Panc1 (cell line): ENCODE data around the gene HDDC2.

Experiments used
- CTCF ChIP-seq: fragments of 450-650 bp; IDR thresholded peaks from 2 replicates; pipeline ENCODE4 v1.5.1; 2017; ENCODE audit warnings: mild to moderate bottlenecking
- POLR2AphosphoS5 ChIP-seq: IDR thresholded peaks from 2 replicates; pipeline ENCODE4 v1.6.1; 2012; ENCODE audit warnings: mild to moderate bottlenecking, low read depth, low read length, moderate library complexity
- REST ChIP-seq, 2 experiments: IDR thresholded peaks; 2 replicates each; pipeline ENCODE4 v1.6.1; 2011 to 2012; ENCODE audit warnings: low read depth in 2 of 2, control low read depth in 1 of 2, low read length in 1 of 2, mild to moderate bottlenecking in 1 of 2, moderate library complexity in 1 of 2; ENCODE audit not compliant: insufficient read depth in 1 of 2
- TCF7L2 ChIP-seq: IDR thresholded peaks from 2 replicates; pipeline ENCODE4 v1.6.1; 2011; ENCODE audit warnings: mild to moderate bottlenecking, low read depth, low read length, inconsistent platforms

GRCh38 chr6:125341460-125341859 is 39.7 kb upstream of the HDDC2 start:
- TF ChIP-seq CTCF = no peak
- TF ChIP-seq TCF7L2 = no peak
- no peak for TF ChIP-seq REST (IDR thresholded peaks at IDR 0.05; ENCODE audit: insufficient read depth in 1 of 2, low read depth in 2 of 2, low read length in 1 of 2)
- TF ChIP-seq POLR2AphosphoS5 = no peak
